H1 (cell line): ENCODE data around the gene RAD51B. TPM values are rescaled to one million over a fixed set of nuclear protein-coding genes. Genes with fewer than 3 reads are reported as not detected.

Experiments
- CTCF ChIA-PET: fragments of 300-600 bp; sonication (Branson Sonifier 250); formaldehyde crosslinking; loops from one replicate; lab custom pipeline; 2021; ENCODE audit not compliant: partially characterized antibody; lab: Charles Lee
- POLR2A ChIA-PET: fragments of 300-600 bp; sonication (Branson Sonifier 250); formaldehyde crosslinking; loops from one replicate; lab custom pipeline; 2021; ENCODE audit warnings: inconsistent platforms; ENCODE audit not compliant: partially characterized antibody; lab: Charles Lee
- DNase-seq, 2 experiments: peaks; one replicate each; pipeline versions ENCODE4 v3.0.0 to v3.0.0-alpha.2; 2010 to 2022; ENCODE audit warnings: low spot score in 2 of 2, low read depth in 1 of 2, mixed read lengths in 1 of 2
- FAIRE-seq: peaks from 2 replicates; lab custom pipeline; 2011; peaks lifted over from hg19 to GRCh38; lab: Jason Lieb, UNC
- H2AFZ ChIP-seq: 2 replicates; pipeline ENCODE4 v1.8.1; 2012; ENCODE audit warnings: low read length, inconsistent platforms
- H2AK5ac ChIP-seq: 2 replicates; pipeline ENCODE4 v1.6.1; 2013; ENCODE audit warnings: low read depth, low read length
- H2BK120ac ChIP-seq: replicated peaks from 2 replicates; pipeline ENCODE3; 2013; ENCODE audit warnings: low read depth, low read length, inconsistent platforms
- H2BK12ac ChIP-seq: 2 replicates; pipeline ENCODE4 v1.6.1; 2013; ENCODE audit warnings: low read depth, low read length
- H2BK15ac ChIP-seq: 2 replicates; pipeline ENCODE4 v1.6.1; 2013; ENCODE audit warnings: low read length
- H2BK20ac ChIP-seq: 2 replicates; pipeline ENCODE4 v1.6.1; 2013; ENCODE audit warnings: low read length
- H2BK5ac ChIP-seq: 2 replicates; pipeline ENCODE4 v1.6.1; 2013; ENCODE audit warnings: low read depth, low read length
- H3K14ac ChIP-seq: 2 replicates; pipeline ENCODE4 v1.6.1; 2013; ENCODE audit warnings: inconsistent platforms; ENCODE audit not compliant: insufficient read length
- H3K18ac ChIP-seq: 2 replicates; pipeline ENCODE4 v1.6.1; 2013; ENCODE audit warnings: low read length; ENCODE audit errors: extremely low read depth
- H3K23ac ChIP-seq: 2 replicates; pipeline ENCODE4 v1.6.1; 2013; ENCODE audit warnings: inconsistent platforms; ENCODE audit not compliant: insufficient read length
- H3K23me2 ChIP-seq: 2 replicates; pipeline ENCODE4 v1.6.1; 2013; ENCODE audit warnings: low read depth, low read length
- H3K27ac ChIP-seq: 2 replicates; pipeline ENCODE4 v1.6.1; 2011; ENCODE audit warnings: low read depth, low read length, inconsistent platforms
- H3K27me3 ChIP-seq, 4 experiments: replicated peaks in 1 of 4; 1 replicate in 1 of 4; 2 replicates in 3 of 4; pipeline versions ENCODE4 v1.6.1 to v1.8.1; 2011 to 2013; ENCODE audit warnings: low read length in 3 of 4, mild to moderate bottlenecking in 3 of 4, inconsistent platforms in 2 of 4, mixed read lengths in 2 of 4, moderate library complexity in 1 of 4; ENCODE audit not compliant: control insufficient read depth in 3 of 4, insufficient read depth in 3 of 4; ENCODE audit errors: extremely low read depth in 1 of 4
- H3K36me3 ChIP-seq, 4 experiments: 2 replicates each; pipeline versions ENCODE4 v1.6.1 to v1.8.1; 2011 to 2013; ENCODE audit warnings: mild to moderate bottlenecking in 4 of 4, low read length in 3 of 4, moderate library complexity in 2 of 4, control low read depth in 1 of 4, inconsistent platforms in 1 of 4; ENCODE audit not compliant: insufficient read depth in 4 of 4, control insufficient read depth in 2 of 4
- H3K4ac ChIP-seq: replicated peaks from 2 replicates; pipeline ENCODE3; 2013; ENCODE audit warnings: low read length, low read depth, mixed read lengths, inconsistent platforms; ENCODE audit not compliant: insufficient read length
- H3K4me1 ChIP-seq, 4 experiments: replicated peaks in 1 of 4; 1 replicate in 1 of 4; 2 replicates in 3 of 4; pipeline versions ENCODE4 v1.6.1 to v1.8.1; 2011 to 2013; ENCODE audit warnings: low read length in 3 of 4, inconsistent platforms in 2 of 4, mixed read lengths in 1 of 4; ENCODE audit not compliant: insufficient read depth in 4 of 4, control insufficient read depth in 3 of 4
- H3K4me2 ChIP-seq, 2 experiments: 2 replicates each; pipeline versions ENCODE4 v1.6.1 to v1.8.1; 2011 to 2013; ENCODE audit warnings: low read depth in 2 of 2, low read length in 2 of 2, control low read depth in 1 of 2, inconsistent platforms in 1 of 2, mild to moderate bottlenecking in 1 of 2; ENCODE audit not compliant: insufficient read depth in 1 of 2
- H3K4me3 ChIP-seq, 4 experiments: fragments of 200-600, 300-600 bp in 1 of 4; sonication (generic), shearing (Covaris generic), sonication (Bioruptor Twin) in 1 of 4; 2 replicates each; pipeline versions ENCODE4 v1.5.1 to v1.8.1; 2011 to 2016; ENCODE audit warnings: low read length in 4 of 4, low read depth in 3 of 4, control low read depth in 2 of 4, inconsistent platforms in 2 of 4, mild to moderate bottlenecking in 2 of 4, mixed read lengths in 1 of 4, moderate library complexity in 1 of 4; ENCODE audit not compliant: insufficient read depth in 2 of 4; ENCODE audit errors: extremely low read depth in 1 of 4
- H3K56ac ChIP-seq: replicated peaks from 2 replicates; pipeline ENCODE3; 2013; ENCODE audit warnings: low read depth, mild to moderate bottlenecking, mixed read lengths, low read length, inconsistent platforms; ENCODE audit not compliant: insufficient read length
- H3K79me1 ChIP-seq: 2 replicates; pipeline ENCODE4 v1.6.1; 2013; ENCODE audit warnings: low read depth, low read length, control low read depth
- H3K79me2 ChIP-seq, 2 experiments: 2 replicates each; pipeline versions ENCODE4 v1.6.1 to v1.8.1; 2012 to 2013; ENCODE audit warnings: low read length in 2 of 2, mild to moderate bottlenecking in 2 of 2, inconsistent platforms in 1 of 2; ENCODE audit not compliant: insufficient read depth in 2 of 2, control insufficient read depth in 1 of 2
- H3K9ac ChIP-seq, 4 experiments: replicated peaks in 1 of 4; 1 replicate in 1 of 4; 2 replicates in 3 of 4; pipeline versions ENCODE4 v1.6.1 to v1.8.1; 2011 to 2013; ENCODE audit warnings: low read depth in 3 of 4, low read length in 3 of 4, control low read depth in 2 of 4, mild to moderate bottlenecking in 2 of 4, moderate library complexity in 2 of 4, inconsistent platforms in 1 of 4; ENCODE audit errors: extremely low read depth in 1 of 4
- H3K9me3 ChIP-seq, 2 experiments: 2 replicates each; pipeline versions ENCODE4 v1.6.1 to v1.8.1; 2012 to 2013; ENCODE audit warnings: mild to moderate bottlenecking in 2 of 2, moderate library complexity in 2 of 2, control low read depth in 1 of 2, inconsistent platforms in 1 of 2, low read depth in 1 of 2, low read length in 1 of 2, mixed read lengths in 1 of 2; ENCODE audit not compliant: insufficient read depth in 2 of 2
- H4K20me1 ChIP-seq, 2 experiments: replicated peaks in 1 of 2; 2 replicates each; pipeline versions ENCODE3 to v1.8.1; 2011 to 2013; ENCODE audit warnings: inconsistent platforms in 2 of 2, low read length in 2 of 2, mild to moderate bottlenecking in 1 of 2; ENCODE audit not compliant: insufficient read depth in 2 of 2, control insufficient read depth in 1 of 2
- H4K5ac ChIP-seq: 2 replicates; pipeline ENCODE4 v1.6.1; 2013; ENCODE audit warnings: low read length, low read depth, mixed read lengths, inconsistent platforms; ENCODE audit not compliant: insufficient read length
- H4K8ac ChIP-seq: 2 replicates; pipeline ENCODE4 v1.8.0; 2013; ENCODE audit warnings: mild to moderate bottlenecking, moderate library complexity, low read length, inconsistent platforms; ENCODE audit not compliant: insufficient read depth; ENCODE audit errors: extremely low read depth
- H4K91ac ChIP-seq: replicated peaks from 2 replicates; pipeline ENCODE3; 2013; ENCODE audit warnings: low read length, mixed read lengths, inconsistent platforms; ENCODE audit not compliant: insufficient read length
- CHD1 ChIP-seq: IDR thresholded peaks from 2 replicates; pipeline ENCODE4 v1.6.1; 2012; ENCODE audit warnings: low read depth, low read length, improper control_type of control experiment
- HDAC2 ChIP-seq, 2 experiments: fragments of 300-600 bp in 1 of 2; sonication (generic) in 1 of 2; IDR thresholded peaks; 2 replicates each; pipeline ENCODE4 v1.6.1; 2011 to 2012; ENCODE audit warnings: low read depth in 2 of 2, low read length in 2 of 2, mild to moderate bottlenecking in 2 of 2, moderate library complexity in 2 of 2, borderline replicate concordance in 1 of 2, inconsistent platforms in 1 of 2
- whole genome bisulfite sequencing, 2 experiments: shearing (Covaris generic) in 1 of 2; methylation state at CpG; one replicate each; pipeline versions ENCODE4 v1.1.6 to v1.1.7; 2013 to 2015; ENCODE audit warnings: low lambda C conversion rate in 2 of 2, mixed read lengths in 2 of 2, inconsistent platforms in 1 of 2, low coverage in 1 of 2, missing lambda C conversion rate in 1 of 2; ENCODE audit not compliant: insufficient replicate concordance in 2 of 2, insufficient coverage in 1 of 2, insufficient read length in 1 of 2; ENCODE audit errors: extremely low coverage in 1 of 2, missing lambda C conversion rate in 1 of 2; 5-methylcytosine and 5-hydroxymethylcytosine counted together
- polyA plus RNA-seq, 7 experiments: library from polyadenylated mRNA; depleted of rRNA in 3 of 7; stranded (reverse) in 5 of 7; unstranded in 2 of 7; fragments of >200 nt in 5 of 7; fragments of 200-250 nt in 2 of 7; gene quantifications; 1 replicate in 5 of 7; 2 replicates in 1 of 7; 4 replicates in 1 of 7; pipeline versions ENCODE4 v1.2.1 to v1.2.3, GENCODE V29; 2011 to 2013; ENCODE audit warnings: missing spikeins in 2 of 7, mixed read lengths in 2 of 7
- total RNA-seq: library from RNA; stranded (reverse); fragmentation: NEBNext Ultra II Directional; extraction: Animal tissue kit (Norgen Biotek cat#: 25700); gene quantifications from 2 replicates; pipeline ENCODE4 v1.2.1, GENCODE V29; 2021

The RAD51B gene
- total and polyA plus RNA-seq, 2 of the 8 experiments (the other 6 are each of a cell fraction or from before 2014, with no cell fraction given): 3.9 to 14.9 TPM

DNA sequence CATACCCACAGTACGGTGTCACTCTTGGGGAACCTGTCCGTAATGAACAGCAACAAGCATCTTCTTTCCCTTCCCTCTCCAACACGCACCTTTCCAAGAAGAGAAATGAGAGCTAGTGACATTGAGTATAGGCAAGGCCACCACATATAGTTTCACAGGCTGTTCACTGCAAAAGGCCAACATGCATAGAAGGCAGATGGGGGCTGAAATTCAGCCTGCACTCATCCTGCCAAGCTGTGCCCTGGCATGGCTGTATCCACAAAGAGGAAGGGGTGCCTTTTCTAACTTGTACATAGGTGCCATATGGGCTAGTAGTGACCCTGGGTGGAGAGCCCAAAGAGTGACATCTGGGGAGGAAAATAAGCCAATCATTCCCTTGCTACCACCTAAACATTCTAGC is 803.7 kb downstream of the RAD51B start:
- Histone ChIP-seq H3K36me3 (no peaks in the 10 kb centered on the region), H3K56ac (no peak overlapping the region), H3K4me1 (peaks cover 0 to 3% (median 0%) of the 10 kb centered on the region in 4 experiments; a peak in 3 of 7 replicates), H2BK20ac (no peak overlapping the region), H2BK5ac (no peak overlapping the region), H3K4me2 (no peak overlapping the region), H3K4ac (no peak overlapping the region), H3K79me1 (no peaks in the 10 kb centered on the region; the same call in 1 of the 2 replicates), H2AK5ac (no peak overlapping the region), H3K23me2 (peaks cover under 1% of the 10 kb centered on the region; the same call in 1 of the 2 replicates), H3K9me3 (peaks cover 0 to 3% of the 10 kb centered on the region in 2 experiments; a peak in 2 of 4 replicates), H3K27me3 (no peaks in the 10 kb centered on the region), H4K20me1 (no peaks in the 10 kb centered on the region), H4K91ac (no peak overlapping the region), H2AFZ (no peak overlapping the region), H3K27ac (no peak overlapping the region), H2BK12ac (no peak overlapping the region), H3K79me2 (no peaks in the 10 kb centered on the region), H3K23ac (no peak overlapping the region), H3K18ac (no peak overlapping the region; the same call in 1 of the 2 replicates), H4K5ac (no peak overlapping the region), H2BK120ac (no peak overlapping the region), H3K4me3 (no peak overlapping the region), H2BK15ac (0 out of 2 replicates have a peak overlapping the region, but pooled peaks have one; percentile 23), H4K8ac (no peak overlapping the region), H3K14ac (no peak overlapping the region), H3K9ac (no peak overlapping the region)
- FAIRE-seq (no peak), DNase-seq (peak in 1 of 2 experiments; percentile 16)
- no peak for TF ChIP-seq HDAC2 (IDR thresholded peaks at IDR 0.05; ENCODE audit: borderline replicate concordance in 1 of 2, low read depth in 2 of 2, low read length in 2 of 2)
- no peak for TF ChIP-seq CHD1
- WGBS, 2 experiments: 84% methylated on average over 3 of the region's 3 CpGs; no CpG with 5 or more reads in 1 of the 2 experiments
- ChIA-PET POLR2A (no interaction called here), CTCF (interaction anchor here (0.7 to 1.7 kb wide), 3 partner anchors 27 to 41 kb away, joined by 3 to 4 read pairs (median 3); no protein-coding TSS in a partner anchor)
